Common myeloid progenitor, CD34-positive (primary cell): ENCODE results near the gene LSAMP.

Experiments used
- CTCF ChIA-PET: fragments of 350-600 bp; sonication (Branson Sonifier 250); formaldehyde crosslinking; loops from one replicate; lab custom pipeline; 2021; ENCODE audit warnings: antibody characterized with exemption; lab: Charles Lee
- POLR2A ChIA-PET: fragments of 350-600 bp; sonication (Branson Sonifier 250); formaldehyde crosslinking; loops from one replicate; lab custom pipeline; 2021; ENCODE audit warnings: antibody characterized with exemption; lab: Charles Lee
- DNase-seq, 3 donors: peaks; one replicate each; pipeline versions ENCODE4 v3.0.0 to v3.0.0-alpha.2; 2013
- H3K27ac ChIP-seq, 2 experiments: 1 replicate in 1 of 2; 2 replicates in 1 of 2; pipeline ENCODE4 v1.7.0; 2013; ENCODE audit warnings: inconsistent platforms in 2 of 2, low read length in 2 of 2, mild to moderate bottlenecking in 2 of 2, low read depth in 1 of 2, moderate library complexity in 1 of 2; ENCODE audit not compliant: severe bottlenecking in 2 of 2, insufficient read depth in 1 of 2, poor library complexity in 1 of 2
- H3K27me3 ChIP-seq, 5 experiments: replicated peaks in 2 of 5; 1 replicate in 3 of 5; 2 replicates in 2 of 5; pipeline versions ENCODE4 v1.6.1 to v1.7.0; 2013; ENCODE audit warnings: low read length in 4 of 5, mild to moderate bottlenecking in 2 of 5, moderate library complexity in 2 of 5, inconsistent platforms in 1 of 5; ENCODE audit not compliant: insufficient read depth in 5 of 5, control insufficient read depth in 4 of 5
- H3K36me3 ChIP-seq, 4 experiments: 1 replicate in 2 of 4; 2 replicates in 2 of 4; pipeline versions ENCODE4 v1.6.1 to v1.7.0; 2013; ENCODE audit warnings: low read length in 3 of 4, control low read depth in 1 of 4, mild to moderate bottlenecking in 1 of 4; ENCODE audit not compliant: control insufficient read depth in 4 of 4, insufficient read depth in 4 of 4
- H3K4me1 ChIP-seq, 4 experiments: 1 replicate in 3 of 4; 2 replicates in 1 of 4; pipeline versions ENCODE4 v1.6.1 to v1.7.1; 2013; ENCODE audit warnings: low read length in 3 of 4, mild to moderate bottlenecking in 3 of 4, control low read depth in 1 of 4, inconsistent platforms in 1 of 4, moderate library complexity in 1 of 4; ENCODE audit not compliant: control insufficient read depth in 4 of 4, insufficient read depth in 4 of 4; ENCODE audit errors: control extremely low read depth in 1 of 4
- H3K4me3 ChIP-seq, 7 experiments: 1 replicate in 4 of 7; 2 replicates in 3 of 7; pipeline versions ENCODE4 v1.5.1 to v1.7.0; 2013; ENCODE audit warnings: mild to moderate bottlenecking in 7 of 7, low read length in 6 of 7, moderate library complexity in 6 of 7, inconsistent platforms in 2 of 7, low read depth in 2 of 7, control low read depth in 1 of 7; ENCODE audit not compliant: insufficient read depth in 4 of 7, control insufficient read depth in 1 of 7; ENCODE audit errors: extremely low read depth in 1 of 7
- H3K9me3 ChIP-seq, 5 experiments: 1 replicate in 4 of 5; 2 replicates in 1 of 5; pipeline versions ENCODE4 v1.6.1 to v1.7.1; 2013; ENCODE audit warnings: low read length in 4 of 5, mild to moderate bottlenecking in 2 of 5, inconsistent platforms in 1 of 5, low read depth in 1 of 5, moderate library complexity in 1 of 5; ENCODE audit not compliant: control insufficient read depth in 4 of 5, insufficient read depth in 2 of 5; ENCODE audit errors: control extremely low read depth in 1 of 5
- WGBS: methylation state at CpG from one replicate; pipeline ENCODE4 v1.1.5; 2013; ENCODE audit not compliant: insufficient coverage; 5-methylcytosine and 5-hydroxymethylcytosine counted together

LSAMP gene

DNA sequence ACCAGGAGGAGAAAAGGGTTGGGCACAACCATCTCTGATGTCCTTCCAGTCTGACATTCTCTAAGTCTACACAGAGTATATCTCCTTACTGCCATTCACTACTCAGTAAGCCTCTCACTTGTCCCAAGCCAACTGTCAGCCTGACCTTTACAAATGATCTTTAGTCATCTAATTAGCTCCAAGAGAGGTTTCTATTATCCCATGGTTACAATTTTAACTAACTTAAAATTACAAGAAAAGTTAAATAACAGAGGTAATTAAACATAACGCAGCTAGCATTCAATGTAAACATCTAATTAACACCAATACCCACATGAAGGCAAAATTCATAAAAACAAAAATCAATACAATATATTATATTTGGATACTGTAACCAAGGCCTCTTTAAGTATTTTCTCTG lies 126.9 kb downstream of the LSAMP start:
- no peaks in the 10 kb centered on the region for H3K36me3 ChIP-seq
- ChIA-PET POLR2A (no interaction called here), CTCF (no interaction called here)
- H3K27me3 ChIP-seq = no peaks in the 10 kb centered on the region
- H3K4me1 ChIP-seq = no peaks in the 10 kb centered on the region
- H3K4me3 ChIP-seq = no peak overlapping the region
- WGBS = no CpG with 5 or more reads among the region's 1 CpG
- no peaks in the 10 kb centered on the region for H3K9me3 ChIP-seq
- H3K27ac ChIP-seq = no peak overlapping the region
- DNase-seq = no peak

GRCh38 chr3:116316771-116317170 lies 128.5 kb downstream of the LSAMP start:
- no peaks in the 10 kb centered on the region for H3K4me1 ChIP-seq
- POLR2A ChIA-PET = no interaction called here
- DNase-seq = no peak
- no peaks in the 10 kb centered on the region for H3K9me3 ChIP-seq
- CTCF ChIA-PET = no interaction called here
- 92% methylated on average over 2 of the region's 3 CpGs for WGBS
- no peaks in the 10 kb centered on the region for H3K36me3 ChIP-seq
- no peak overlapping the region for H3K4me3 ChIP-seq
- no peaks in the 10 kb centered on the region for H3K27me3 ChIP-seq
- no peak overlapping the region for H3K27ac ChIP-seq

- Histone ChIP-seq H3K27ac (no peak overlapping the region), H3K4me1 (no peaks in the 10 kb centered on the region), H3K27me3 (no peaks in the 10 kb centered on the region), H3K36me3 (no peaks in the 10 kb centered on the region), H3K4me3 (no peak overlapping the region), H3K9me3 (no peaks in the 10 kb centered on the region)
- DNase-seq = no peak
- POLR2A ChIA-PET = no interaction called here
- CTCF ChIA-PET = no interaction called here
- no CpG with 5 or more reads among the region's 3 CpGs for WGBS
Measured at GRCh38 chr3:116314476-116314875, 130.8 kb downstream of the LSAMP start.

GRCh38 chr3:116306720-116307119 lies 138.6 kb downstream of the LSAMP start:
- ChIA-PET POLR2A (no interaction called here), CTCF (no interaction called here)
- no peak overlapping the region for H3K27ac ChIP-seq
- no peak for DNase-seq
- 40% methylated on average over 1 of the region's 2 CpGs for WGBS
- H3K27me3 ChIP-seq = no peaks in the 10 kb centered on the region
- H3K9me3 ChIP-seq = no peaks in the 10 kb centered on the region
- no peaks in the 10 kb centered on the region for H3K4me1 ChIP-seq
- H3K4me3 ChIP-seq = no peak overlapping the region
- H3K36me3 ChIP-seq = no peaks in the 10 kb centered on the region

DNA sequence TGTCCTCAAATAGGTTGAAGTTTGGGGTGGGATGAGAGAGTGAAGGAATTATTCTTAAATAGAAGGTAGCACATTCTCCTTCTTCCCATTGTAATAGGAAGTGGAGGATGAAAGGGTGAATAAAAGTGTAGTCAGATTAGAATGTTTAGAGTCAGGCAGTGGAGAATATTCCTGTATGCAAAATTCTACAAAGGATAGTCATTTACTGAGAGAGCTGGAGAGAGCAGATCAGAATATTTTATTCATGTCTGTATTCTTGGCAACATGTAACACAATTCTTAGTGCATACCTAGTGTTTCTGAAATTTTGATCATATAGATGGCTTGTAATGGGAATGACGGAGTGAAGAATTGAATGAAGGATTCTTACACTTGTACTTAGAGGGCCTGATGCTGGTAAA lies 139.1 kb downstream of the LSAMP start:
- no peaks in the 10 kb centered on the region for H3K4me1 ChIP-seq
- WGBS = 100% methylated on average over 1 of the region's 1 CpG
- H3K27me3 ChIP-seq = no peaks in the 10 kb centered on the region
- POLR2A ChIA-PET = no interaction called here
- DNase-seq = no peak
- H3K9me3 ChIP-seq = no peaks in the 10 kb centered on the region
- CTCF ChIA-PET = no interaction called here
- H3K4me3 ChIP-seq = no peak overlapping the region
- no peaks in the 10 kb centered on the region for H3K36me3 ChIP-seq
- H3K27ac ChIP-seq = no peak overlapping the region

- Histone ChIP-seq H3K4me3 (no peak overlapping the region), H3K4me1 (no peaks in the 10 kb centered on the region), H3K36me3 (no peaks in the 10 kb centered on the region), H3K9me3 (no peaks in the 10 kb centered on the region), H3K27ac (no peak overlapping the region), H3K27me3 (no peaks in the 10 kb centered on the region)
- POLR2A ChIA-PET = no interaction called here
- no peak for DNase-seq
- CTCF ChIA-PET = no interaction called here
- WGBS = 100% methylated on average over 1 of the region's 4 CpGs
Measured at GRCh38 chr3:116302087-116302747, 143.1 kb downstream of the LSAMP start.

- H3K27ac ChIP-seq = no peak overlapping the region
- no peaks in the 10 kb centered on the region for H3K4me1 ChIP-seq
- H3K27me3 ChIP-seq = no peaks in the 10 kb centered on the region
- DNase-seq = no peak
- no peak overlapping the region for H3K4me3 ChIP-seq
- H3K36me3 ChIP-seq = no peaks in the 10 kb centered on the region
- ChIA-PET CTCF (no interaction called here), POLR2A (no interaction called here)
- H3K9me3 ChIP-seq = no peaks in the 10 kb centered on the region
- no CpG with 5 or more reads among the region's 1 CpG for WGBS
Measured at GRCh38 chr3:116301422-116301821, 143.9 kb downstream of the LSAMP start.
